Activated naive CD4-positive, alpha-beta T cell treated with anti-CD3 and anti-CD28 coated beads, Interleukin-2, amount 10 ng/mL, durations not matched to agents 7 days and 5 days (primary cell): ENCODE measurements around the gene TRPV2.
"Not testable (repeated sequence)": the region's sequence is repeated elsewhere in the genome, so short reads cannot be mapped to it uniquely, and the experiment has no call there.

Experiments used
- CTCF ChIA-PET: fragments of 350-600 bp; sonication (Branson Sonifier 250); formaldehyde crosslinking; loops from one replicate; lab custom pipeline; 2021; ENCODE audit warnings: antibody characterized with exemption; lab: Charles Lee
- DNase-seq: peaks from one replicate; pipeline ENCODE4 v3.0.0-alpha.2; 2020
- H3K27ac Mint-ChIP-seq: one replicate; pipeline ENCODE4 v1.8.0; 2021; ENCODE audit warnings: mild to moderate bottlenecking, moderate library complexity, mixed read lengths
- H3K27me3 Mint-ChIP-seq: one replicate; pipeline ENCODE4 v1.8.0; 2021; ENCODE audit warnings: mild to moderate bottlenecking, mixed read lengths
- H3K36me3 Mint-ChIP-seq: one replicate; pipeline ENCODE4 v1.8.0; 2021; ENCODE audit warnings: mixed read lengths
- H3K4me1 Mint-ChIP-seq: one replicate; pipeline ENCODE4 v1.8.0; 2021; ENCODE audit warnings: mixed read lengths
- H3K4me3 Mint-ChIP-seq: one replicate; pipeline ENCODE4 v1.8.0; 2021; ENCODE audit warnings: mild to moderate bottlenecking, moderate library complexity, mixed read lengths
- H3K9me3 Mint-ChIP-seq: one replicate; pipeline ENCODE4 v1.8.0; 2021; ENCODE audit warnings: mixed read lengths

TRPV2 gene

DNA sequence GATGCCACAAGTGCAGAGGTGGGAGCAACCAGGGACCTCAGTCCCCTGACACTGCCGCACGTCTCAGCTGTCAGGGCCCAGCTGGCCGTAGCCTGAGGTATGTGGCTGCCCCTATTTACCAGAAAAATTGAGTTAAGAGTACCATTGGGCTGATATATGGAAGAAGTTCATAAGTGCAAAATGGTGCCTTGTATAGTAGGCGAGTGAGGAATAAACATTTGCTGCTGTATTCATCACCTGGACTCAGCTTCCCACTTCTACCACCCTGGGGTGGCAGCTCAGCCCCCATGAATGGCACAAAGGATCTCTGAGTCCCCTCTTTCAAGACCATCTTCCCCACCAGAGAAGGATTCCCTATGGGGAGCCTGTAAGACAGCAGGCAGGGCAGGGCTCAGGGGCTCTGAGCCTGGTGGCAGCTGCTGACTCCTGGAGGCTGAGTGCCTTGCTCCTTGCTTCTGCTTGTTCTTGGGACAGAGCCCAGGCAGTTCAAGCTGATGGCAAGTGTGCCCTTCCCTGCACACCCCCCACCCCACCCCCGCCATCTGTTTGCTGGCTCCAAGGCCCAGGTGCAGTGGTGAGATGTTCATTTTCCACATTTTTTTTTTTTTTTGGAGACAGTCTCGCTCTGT, 29.0 kb downstream of the TRPV2 start:
- CTCF ChIA-PET, result interaction anchor here (2.0 kb wide), 1 partner anchor 16 kb away, joined by 4 read pairs; no protein-coding TSS in a partner anchor
- Mint-ChIP-seq H3K27ac (no peak overlapping the region), H3K27me3 (no peaks in the 10 kb centered on the region), H3K9me3 (no peaks in the 10 kb centered on the region), H3K4me3 (no peak overlapping the region), H3K36me3 (peaks cover 58% of the 10 kb centered on the region), H3K4me1 (peaks cover 47% of the 10 kb centered on the region)
- no peak for DNase-seq

DNA sequence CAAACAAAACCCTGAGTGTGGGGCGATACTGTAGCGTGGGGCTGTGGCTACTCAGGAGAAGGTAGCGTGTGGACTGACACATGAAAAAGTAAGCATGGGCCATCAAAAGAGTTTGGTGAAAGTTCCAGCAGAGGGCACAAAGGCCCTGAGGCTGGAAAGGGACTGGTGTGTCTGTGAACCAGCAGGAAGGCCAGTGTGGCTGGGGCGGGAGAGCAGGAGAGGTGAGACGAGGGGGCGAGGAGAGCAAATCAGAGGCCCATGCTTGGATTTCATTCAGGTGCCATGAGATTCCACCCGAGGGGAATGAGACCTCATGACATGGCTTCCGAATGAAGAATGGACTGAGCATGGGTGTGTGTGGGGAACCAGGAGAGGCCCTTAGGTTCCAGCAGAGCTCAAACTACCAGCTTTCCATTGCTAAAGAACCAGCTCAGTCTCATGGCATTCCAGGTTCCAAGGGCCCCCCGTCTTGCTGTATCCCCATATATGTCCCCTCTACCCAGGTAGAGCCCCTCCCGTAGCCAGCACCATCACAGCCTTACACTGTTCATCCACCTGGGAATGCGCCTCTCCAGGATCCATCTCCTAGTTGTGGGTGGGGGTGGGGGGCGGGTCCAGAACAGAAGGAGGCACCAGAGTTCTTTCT, 31.1 kb downstream of the TRPV2 start:
- H3K4me3 Mint-ChIP-seq, result no peak overlapping the region
- peaks cover 33% of the 10 kb centered on the region for H3K4me1 Mint-ChIP-seq
- no peak overlapping the region for H3K27ac Mint-ChIP-seq
- DNase-seq, result no peak
- CTCF ChIA-PET, result no interaction called here
- no peaks in the 10 kb centered on the region for H3K27me3 Mint-ChIP-seq
- peaks cover 47% of the 10 kb centered on the region for H3K36me3 Mint-ChIP-seq
- no peaks in the 10 kb centered on the region for H3K9me3 Mint-ChIP-seq

DNA sequence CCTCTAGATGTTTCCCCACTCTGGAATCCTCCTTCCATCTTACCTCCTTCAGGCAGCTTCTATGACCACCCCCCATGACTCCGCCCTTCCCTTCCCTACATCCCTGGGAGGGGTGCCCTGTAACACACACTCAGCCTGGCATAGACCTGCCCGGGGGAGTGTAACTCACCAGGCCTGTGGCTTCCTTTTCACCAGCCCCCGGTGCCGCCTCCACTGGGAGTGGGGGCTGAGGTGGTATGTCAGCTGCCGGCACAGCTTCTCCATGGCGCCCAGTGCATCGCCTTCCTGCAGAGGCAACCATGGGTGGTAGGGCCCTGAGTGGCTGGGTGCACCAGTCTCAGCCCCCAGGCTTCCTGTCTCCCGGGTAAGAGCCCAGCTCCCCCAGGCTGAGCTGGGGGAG, 32.3 kb downstream of the TRPV2 start:
- Mint-ChIP-seq H3K9me3 (no peaks in the 10 kb centered on the region), H3K4me3 (no peak overlapping the region), H3K27me3 (no peaks in the 10 kb centered on the region), H3K27ac (peak overlapping the region; percentile 33), H3K36me3 (peaks cover 35% of the 10 kb centered on the region), H3K4me1 (peaks cover 21% of the 10 kb centered on the region)
- CTCF ChIA-PET, result no interaction called here
- DNase-seq, result no peak

DNA sequence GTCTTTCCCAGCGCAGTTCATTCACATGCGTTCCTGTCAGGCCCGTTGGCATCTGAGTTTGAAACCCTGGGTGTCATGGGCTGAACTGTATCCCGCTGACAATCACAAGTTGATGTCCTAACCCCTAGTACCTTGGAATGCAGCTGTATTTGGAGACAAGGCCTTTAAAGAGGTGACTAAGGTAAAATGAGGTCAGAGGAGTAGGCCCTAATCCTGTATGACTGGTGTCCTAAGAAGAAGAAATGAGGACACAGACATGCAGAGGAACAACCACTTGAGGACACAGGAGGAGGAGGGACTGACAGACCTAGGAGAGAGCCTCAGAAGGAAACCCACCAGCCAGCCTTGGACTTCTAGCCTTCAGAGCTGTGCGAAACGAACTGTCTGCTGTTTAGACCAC, 33.1 kb downstream of the TRPV2 start:
- H3K4me1 Mint-ChIP-seq, result peaks cover 15% of the 10 kb centered on the region
- peaks cover 29% of the 10 kb centered on the region for H3K36me3 Mint-ChIP-seq
- no peak for DNase-seq
- CTCF ChIA-PET, result no interaction called here
- H3K27ac Mint-ChIP-seq, result no peak overlapping the region
- no peaks in the 10 kb centered on the region for H3K27me3 Mint-ChIP-seq
- H3K9me3 Mint-ChIP-seq, result no peaks in the 10 kb centered on the region
- H3K4me3 Mint-ChIP-seq, result no peak overlapping the region

DNA sequence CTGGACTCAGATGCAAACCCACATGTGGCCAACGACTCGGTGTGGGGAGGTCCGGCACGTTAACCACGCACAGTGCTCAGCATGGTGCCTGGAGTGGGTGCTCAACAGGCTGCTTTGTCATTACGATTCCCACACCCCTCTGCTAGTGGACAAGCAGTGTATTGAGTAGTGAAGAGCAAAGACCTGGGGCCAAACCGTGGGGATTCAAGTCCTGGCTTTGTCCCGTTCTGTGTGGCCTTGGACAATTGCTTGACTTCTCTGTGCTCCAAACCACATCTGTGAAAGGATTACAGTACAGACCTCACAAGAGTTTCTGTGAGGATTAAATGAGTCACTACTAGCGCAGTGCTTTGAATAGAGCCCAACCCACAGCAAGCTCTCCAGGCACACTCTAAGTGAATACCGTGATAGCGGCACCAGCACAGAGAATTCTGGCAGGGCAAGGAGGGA, 33.8 kb downstream of the TRPV2 start:
- H3K4me1 Mint-ChIP-seq, result peaks cover 14% of the 10 kb centered on the region
- no peak overlapping the region for H3K4me3 Mint-ChIP-seq
- H3K9me3 Mint-ChIP-seq, result no peaks in the 10 kb centered on the region
- no peak for DNase-seq
- peaks cover 31% of the 10 kb centered on the region for H3K36me3 Mint-ChIP-seq
- no peak overlapping the region for H3K27ac Mint-ChIP-seq
- CTCF ChIA-PET, result interaction anchor here (6.3 kb wide), 1 partner anchor 73 kb away, joined by 79 read pairs; no protein-coding TSS in a partner anchor
- H3K27me3 Mint-ChIP-seq, result no peaks in the 10 kb centered on the region

DNA sequence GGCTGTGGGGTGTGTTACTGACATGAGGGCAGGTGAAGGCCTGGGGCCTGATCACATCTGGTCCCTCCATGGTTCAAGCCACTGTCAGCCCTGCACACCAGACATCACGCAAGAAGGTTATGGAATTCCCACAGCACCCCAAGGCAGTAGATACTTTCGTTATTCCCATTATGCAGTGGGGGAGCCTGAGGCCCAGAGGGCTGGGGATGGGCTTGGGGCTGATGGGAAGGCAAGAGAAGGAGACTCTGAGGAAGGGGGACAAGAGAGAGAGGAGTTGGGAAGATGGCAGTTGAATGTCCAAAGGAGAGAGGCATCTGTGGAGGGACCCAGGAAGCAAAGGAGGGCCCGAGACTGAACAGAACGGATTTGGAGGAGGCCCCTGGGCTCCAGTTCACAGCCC, 34.7 kb downstream of the TRPV2 start:
- no peaks in the 10 kb centered on the region for H3K27me3 Mint-ChIP-seq

DNA sequence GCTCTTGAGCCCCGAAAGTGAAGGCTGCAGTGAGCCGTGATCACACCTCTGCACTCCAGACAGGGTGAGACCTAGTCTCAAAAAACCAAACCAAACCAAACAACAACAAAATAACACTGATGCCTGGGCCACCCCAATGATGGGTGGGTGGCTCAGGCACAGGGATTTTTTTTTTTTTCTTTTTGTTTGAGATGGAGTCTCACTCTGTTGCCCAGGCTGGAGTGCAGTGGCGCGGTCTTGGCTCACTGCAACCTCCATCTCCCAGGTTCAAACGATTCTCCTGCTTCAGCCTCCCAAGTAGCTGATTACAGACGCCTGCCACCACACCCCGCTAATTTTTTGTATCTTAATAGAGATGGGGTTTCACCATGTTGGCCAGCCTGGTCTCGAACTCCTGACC, 36.9 kb downstream of the TRPV2 start:
- H3K27me3 Mint-ChIP-seq, H3K4me1 Mint-ChIP-seq, H3K9me3 Mint-ChIP-seq, H3K27ac Mint-ChIP-seq, H3K4me3 Mint-ChIP-seq, DNase-seq: not testable (repeated sequence)
- peaks cover 19% of the 10 kb centered on the region for H3K36me3 Mint-ChIP-seq
- CTCF ChIA-PET, result interaction anchor here (0.8 to 6.3 kb wide), 7 partner anchors 14 to 89 kb away, joined by 3 to 79 read pairs (median 5); no protein-coding TSS in a partner anchor

More for the DNA sequence above, 34.7 kb downstream of the TRPV2 start:
- Mint-ChIP-seq H3K4me1 (peaks cover 10% of the 10 kb centered on the region), H3K36me3 (peaks cover 28% of the 10 kb centered on the region), H3K9me3 (no peaks in the 10 kb centered on the region), H3K4me3 (no peak overlapping the region), H3K27ac (peak overlapping the region; percentile 54)
- CTCF ChIA-PET, result interaction anchor here (3.2 to 6.3 kb wide), 2 partner anchors 72 to 86 kb away, joined by 13 to 79 read pairs; no protein-coding TSS in a partner anchor
- no peak for DNase-seq

DNA sequence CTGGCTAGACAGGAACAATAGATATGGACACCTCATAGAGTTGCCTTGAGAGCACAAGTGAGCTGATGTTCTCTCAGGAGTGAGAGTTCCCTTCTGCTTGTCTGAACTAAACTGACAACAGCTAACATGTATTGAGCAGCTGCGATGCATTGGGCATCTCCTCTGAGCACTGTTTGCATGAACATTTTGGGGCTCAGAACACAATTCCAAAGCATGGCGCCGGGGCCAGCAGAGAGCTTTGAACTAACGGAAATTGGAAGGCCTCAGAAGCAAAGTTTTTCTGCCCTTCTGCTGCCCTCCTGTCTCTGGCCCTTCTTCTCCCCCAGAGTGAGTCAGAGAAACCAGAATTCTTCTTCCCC, 38.1 kb downstream of the TRPV2 start:
- Mint-ChIP-seq H3K9me3 (no peaks in the 10 kb centered on the region), H3K27me3 (no peaks in the 10 kb centered on the region), H3K36me3 (peaks cover 9% of the 10 kb centered on the region), H3K27ac (no peak overlapping the region), H3K4me3 (no peak overlapping the region), H3K4me1 (peaks cover 3% of the 10 kb centered on the region)
- CTCF ChIA-PET, result interaction anchor here (1.1 to 6.3 kb wide), 10 partner anchors 10 to 136 kb away, joined by 3 to 79 read pairs (median 6); no protein-coding TSS in a partner anchor
- no peak for DNase-seq

DNA sequence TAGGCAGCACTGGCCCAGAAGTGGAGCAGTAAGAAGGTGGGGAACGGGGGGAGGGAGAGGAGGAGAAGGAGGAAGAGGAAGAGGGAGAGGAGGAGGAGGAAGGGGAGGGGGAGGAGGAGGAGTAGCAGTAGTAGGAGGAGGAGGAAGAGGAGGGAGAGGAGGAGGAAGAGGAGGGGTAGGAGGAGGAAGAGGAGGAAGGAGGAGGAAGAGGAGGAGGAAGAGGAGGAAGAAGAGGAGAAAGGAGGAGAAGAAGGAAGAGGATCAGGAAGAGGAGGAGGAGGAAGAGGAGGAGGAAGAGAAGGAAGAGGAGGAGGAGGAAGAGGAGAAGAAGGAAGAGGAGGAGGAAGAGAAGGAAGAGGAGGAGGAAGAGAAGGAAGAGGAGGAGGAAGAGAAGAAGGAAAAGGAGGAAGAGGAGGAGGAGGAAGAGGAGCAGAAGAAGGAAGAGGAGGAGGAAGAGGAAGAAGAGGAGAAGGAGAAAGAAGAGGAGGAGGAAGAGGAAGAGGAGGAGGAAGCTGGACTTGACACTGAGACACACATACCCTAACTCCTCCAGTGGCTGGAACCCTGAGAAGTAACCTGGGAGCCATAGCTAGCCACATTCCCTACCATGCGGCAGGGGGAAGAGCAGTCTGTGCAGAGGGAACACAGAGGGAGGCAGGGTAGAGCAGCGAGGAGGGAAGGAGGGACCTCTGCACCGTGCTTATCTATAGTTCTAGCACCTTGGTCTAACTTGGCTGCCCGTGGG, 40.8 kb downstream of the TRPV2 start:
- H3K36me3 Mint-ChIP-seq, result peaks cover 3% of the 10 kb centered on the region
- no peak overlapping the region for H3K27ac Mint-ChIP-seq

DNA sequence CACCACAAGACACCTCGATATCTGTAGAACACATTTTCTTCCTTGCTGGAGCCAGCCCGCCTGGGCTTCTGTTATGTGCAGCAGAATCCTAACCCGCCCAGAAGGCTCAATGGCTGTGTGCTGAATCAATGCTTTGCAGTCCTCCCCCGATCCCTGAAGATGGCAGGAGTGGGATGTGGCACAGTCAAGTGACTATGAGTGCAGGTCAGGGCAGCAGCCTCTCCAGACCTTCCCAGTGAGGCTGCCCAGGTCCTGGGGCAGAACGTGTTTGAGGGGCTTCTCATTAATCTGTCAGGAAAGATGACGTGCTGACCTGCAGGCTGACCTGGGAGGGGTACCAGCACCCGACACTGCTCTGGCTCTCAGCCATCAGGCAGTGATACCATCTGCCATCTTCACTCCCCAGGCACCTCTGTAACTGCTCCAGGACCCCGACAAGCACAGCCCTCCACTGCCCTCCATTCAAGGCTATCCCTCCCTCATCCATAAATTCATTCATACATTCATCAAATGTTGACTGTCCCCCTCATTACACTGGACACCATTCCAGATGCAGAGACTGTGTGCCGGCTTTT, 41.5 kb downstream of the TRPV2 start:
- no peak for DNase-seq
- H3K4me1 Mint-ChIP-seq, result no peaks in the 10 kb centered on the region
- H3K36me3 Mint-ChIP-seq, result peaks cover 3% of the 10 kb centered on the region
- H3K27me3 Mint-ChIP-seq, result no peaks in the 10 kb centered on the region
- no peak overlapping the region for H3K27ac Mint-ChIP-seq
- CTCF ChIA-PET, result no interaction called here
- H3K4me3 Mint-ChIP-seq, result no peak overlapping the region
- H3K9me3 Mint-ChIP-seq, result no peaks in the 10 kb centered on the region

More for the DNA sequence above, 40.8 kb downstream of the TRPV2 start:
- Mint-ChIP-seq H3K9me3 (no peaks in the 10 kb centered on the region), H3K27me3 (no peaks in the 10 kb centered on the region), H3K4me1 (no peaks in the 10 kb centered on the region), H3K4me3 (no peak overlapping the region)
- DNase-seq, result no peak
- CTCF ChIA-PET, result interaction anchor here (1.6 kb wide), 1 partner anchor 86 kb away, joined by 3 read pairs; no protein-coding TSS in a partner anchor

DNA sequence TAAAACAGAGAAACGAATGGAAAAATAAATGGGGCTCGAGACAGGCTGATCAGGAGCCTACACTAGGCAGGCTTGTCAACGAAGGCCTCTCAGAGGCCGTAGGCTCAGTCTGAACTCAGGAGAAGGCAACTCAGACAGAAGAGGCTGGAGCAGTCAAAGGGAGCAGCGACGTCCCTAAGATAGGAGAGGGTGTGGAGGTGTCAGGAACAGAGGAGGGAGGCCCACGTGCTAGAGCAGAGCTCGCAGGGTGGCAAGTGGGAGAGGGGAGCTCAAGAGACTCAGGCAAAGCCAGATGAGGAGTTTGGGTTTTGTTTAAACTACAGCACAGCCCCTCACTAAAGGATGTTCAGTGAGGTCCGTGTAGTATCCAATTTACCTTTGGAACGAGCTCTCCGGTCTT, 43.9 kb downstream of the TRPV2 start:
- H3K36me3 Mint-ChIP-seq, result no peaks in the 10 kb centered on the region
- H3K4me1 Mint-ChIP-seq, result no peaks in the 10 kb centered on the region
- DNase-seq, result no peak
- H3K9me3 Mint-ChIP-seq, result no peaks in the 10 kb centered on the region
- H3K4me3 Mint-ChIP-seq, result no peak overlapping the region
- CTCF ChIA-PET, result no interaction called here
- no peaks in the 10 kb centered on the region for H3K27me3 Mint-ChIP-seq
- H3K27ac Mint-ChIP-seq, result no peak overlapping the region

DNA sequence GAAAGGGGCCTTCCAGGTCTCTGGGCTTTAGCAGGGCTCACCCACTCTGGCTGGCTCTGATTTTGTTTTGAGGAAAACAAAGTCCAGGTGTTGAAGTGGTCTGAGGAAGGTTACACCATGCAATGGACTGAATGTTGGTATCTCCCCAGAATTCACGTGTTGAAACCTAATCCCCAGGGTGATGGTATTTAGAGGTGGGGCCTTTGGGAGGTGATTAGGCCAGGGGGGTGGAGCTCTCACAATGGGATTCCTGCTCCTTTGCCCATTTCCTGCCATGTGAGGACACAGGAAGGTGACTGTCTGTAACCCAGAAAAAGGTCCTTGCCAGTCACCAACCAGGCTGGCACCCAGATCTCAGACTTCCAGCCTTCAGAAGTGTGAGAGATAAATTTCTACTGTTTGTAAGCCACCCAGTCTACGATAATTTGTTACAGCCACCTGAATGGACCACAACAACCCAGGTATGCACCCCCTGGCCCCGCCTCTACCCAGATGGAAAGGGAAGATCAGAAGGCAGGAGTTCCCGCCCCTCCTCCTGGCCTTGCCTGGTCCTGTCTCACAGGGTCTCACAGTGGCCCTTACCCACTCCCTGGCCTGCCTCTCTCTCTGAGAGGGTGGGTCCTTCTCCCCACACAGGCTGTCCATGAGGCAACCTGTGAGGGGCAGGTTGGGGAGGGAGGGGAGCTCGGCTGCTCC, 44.6 kb downstream of the TRPV2 start:
- Mint-ChIP-seq H3K27ac (no peak overlapping the region), H3K4me1 (no peaks in the 10 kb centered on the region), H3K27me3 (no peaks in the 10 kb centered on the region), H3K36me3 (no peaks in the 10 kb centered on the region), H3K9me3 (no peaks in the 10 kb centered on the region), H3K4me3 (no peak overlapping the region)
- DNase-seq, result no peak
- CTCF ChIA-PET, result no interaction called here

DNA sequence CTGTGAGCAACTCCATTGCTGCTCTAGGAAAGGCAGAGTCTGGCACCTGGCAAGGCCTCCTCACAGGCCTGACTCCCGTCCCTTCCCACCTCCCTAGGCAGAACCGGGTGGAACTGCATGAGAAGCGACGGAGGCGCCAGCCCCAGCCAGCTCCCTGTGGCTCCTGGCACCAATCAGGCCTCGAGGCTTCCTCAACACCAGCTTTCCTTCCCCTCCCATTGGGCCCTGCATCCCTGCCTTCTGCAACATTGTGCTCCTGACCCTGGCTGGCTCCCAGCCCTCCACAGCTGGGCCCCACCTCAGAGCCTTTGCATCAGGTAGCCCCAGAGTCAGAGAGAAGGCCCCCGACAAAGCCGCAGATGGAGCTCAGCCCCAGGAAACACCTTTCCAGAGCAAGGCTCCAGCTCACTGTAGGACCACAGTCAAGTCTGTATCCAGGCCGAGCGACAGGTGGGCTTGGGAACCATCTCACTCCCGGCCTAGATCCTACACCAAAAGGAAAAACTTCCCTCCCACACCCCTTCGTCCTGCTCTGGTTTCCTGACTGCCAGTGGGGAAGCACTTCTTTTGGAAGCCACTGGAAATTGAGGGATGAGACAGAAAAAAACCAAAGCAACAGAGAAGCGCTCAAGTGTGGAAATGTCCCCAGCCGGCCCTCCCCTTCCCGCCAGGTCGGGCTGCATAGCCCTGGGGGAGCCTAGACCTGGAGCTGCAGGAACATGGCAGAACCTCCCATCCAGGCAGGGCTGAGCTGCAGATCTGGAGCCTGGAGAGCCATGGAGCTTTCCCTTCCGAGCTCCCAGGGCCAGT, 45.6 kb downstream of the TRPV2 start:
- CTCF ChIA-PET, result interaction anchor here (0.6 kb wide), 1 partner anchor 141 kb away, joined by 3 read pairs; no protein-coding TSS in a partner anchor
- Mint-ChIP-seq H3K4me3 (no peak overlapping the region), H3K36me3 (no peaks in the 10 kb centered on the region), H3K27me3 (no peaks in the 10 kb centered on the region), H3K27ac (no peak overlapping the region), H3K9me3 (no peaks in the 10 kb centered on the region), H3K4me1 (no peaks in the 10 kb centered on the region)
- no peak for DNase-seq
